Islet precursor cell (in vitro differentiated cells): ENCODE measurements around the gene CRYBG3.

ENCODE experiments used
- DNase-seq: peaks from one replicate; pipeline ENCODE4 v3.0.0-alpha.2; 2018

The CRYBG3 gene

DNA sequence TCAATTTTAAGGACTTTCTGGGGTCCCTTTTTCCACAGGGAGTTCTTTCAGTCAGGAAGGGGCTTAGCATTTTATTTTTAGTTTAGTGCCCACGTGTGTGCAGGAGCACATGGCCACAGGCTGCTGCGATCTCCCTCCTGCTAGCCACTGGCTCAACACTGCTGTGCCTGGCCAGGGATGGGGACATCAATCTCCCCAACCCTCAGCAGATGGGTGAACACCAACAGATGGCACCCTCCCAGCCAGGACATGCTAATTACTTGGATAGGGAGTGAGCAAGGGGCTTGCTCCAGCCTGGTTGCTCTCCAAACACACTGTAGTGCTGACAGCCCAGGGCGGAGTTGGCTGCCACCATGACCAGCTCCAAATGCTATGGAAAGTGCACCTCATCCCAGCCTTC lies 157.8 kb downstream of the CRYBG3 start:
- DNase-seq = no peak

DNA sequence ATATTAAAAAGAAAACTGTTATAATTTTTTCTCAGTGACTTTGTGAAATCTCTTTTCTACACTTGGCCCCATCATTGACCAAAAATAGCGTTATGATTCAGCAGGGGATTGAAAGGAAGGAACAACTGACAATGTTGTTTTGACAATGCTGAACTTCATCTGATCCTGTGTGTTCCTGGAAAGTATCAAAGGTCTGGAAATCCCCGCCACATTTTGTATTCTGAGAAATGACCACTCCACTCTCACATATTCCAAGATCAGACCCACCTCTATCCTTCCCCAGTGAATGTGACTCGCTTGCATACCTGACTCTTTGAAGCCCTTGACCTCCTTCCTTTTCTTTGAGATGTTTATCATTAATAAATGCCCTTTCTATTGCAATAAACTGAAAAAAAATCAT lies 160.1 kb downstream of the CRYBG3 start:
- DNase-seq = no peak

DNA sequence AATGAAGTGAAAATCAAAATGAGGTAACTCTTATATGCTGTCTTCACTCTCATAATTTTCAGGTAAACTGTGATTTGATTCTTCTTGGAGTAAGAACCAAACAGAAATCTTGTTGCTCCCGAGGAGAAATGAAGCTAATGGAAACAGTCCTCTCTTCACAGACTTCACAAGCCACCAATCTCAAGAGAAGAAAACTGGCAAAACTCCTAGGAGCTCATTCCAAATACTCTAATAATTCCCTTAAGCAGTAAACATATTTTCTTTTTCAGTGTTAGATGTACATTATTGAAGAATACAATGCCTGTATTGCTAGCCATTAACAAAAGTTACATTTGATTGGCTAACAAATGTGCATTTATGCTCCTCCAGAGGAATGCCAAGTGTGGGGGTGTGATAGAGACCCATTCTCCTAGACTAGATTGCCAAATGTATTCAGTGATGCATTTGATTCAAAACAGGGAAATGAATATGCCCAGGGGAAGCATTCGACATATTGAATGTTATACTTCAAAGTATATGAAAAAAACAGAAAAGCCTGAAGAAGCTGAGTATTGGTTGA lies 162.2 kb downstream of the CRYBG3 start:
- no peak for DNase-seq

DNA sequence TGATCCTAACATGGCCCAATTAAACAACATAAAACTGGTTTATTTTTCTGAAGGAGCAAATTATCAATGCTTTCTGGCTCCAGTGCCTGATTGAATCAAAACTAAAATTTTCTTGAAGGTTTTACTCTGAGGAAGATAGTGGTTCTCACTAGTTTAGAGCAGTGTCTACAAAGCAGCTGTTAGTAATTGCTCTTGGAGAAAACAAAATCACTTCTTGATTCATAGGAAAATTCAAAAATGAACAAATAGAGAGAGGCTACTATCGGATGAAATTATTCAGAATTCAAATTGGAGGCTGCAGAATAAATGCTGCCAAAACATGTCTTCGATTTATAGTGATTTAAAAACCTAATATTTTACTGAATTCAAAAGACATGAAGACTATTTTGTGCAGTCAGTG lies 165.5 kb downstream of the CRYBG3 start:
- DNase-seq = no peak

DNA sequence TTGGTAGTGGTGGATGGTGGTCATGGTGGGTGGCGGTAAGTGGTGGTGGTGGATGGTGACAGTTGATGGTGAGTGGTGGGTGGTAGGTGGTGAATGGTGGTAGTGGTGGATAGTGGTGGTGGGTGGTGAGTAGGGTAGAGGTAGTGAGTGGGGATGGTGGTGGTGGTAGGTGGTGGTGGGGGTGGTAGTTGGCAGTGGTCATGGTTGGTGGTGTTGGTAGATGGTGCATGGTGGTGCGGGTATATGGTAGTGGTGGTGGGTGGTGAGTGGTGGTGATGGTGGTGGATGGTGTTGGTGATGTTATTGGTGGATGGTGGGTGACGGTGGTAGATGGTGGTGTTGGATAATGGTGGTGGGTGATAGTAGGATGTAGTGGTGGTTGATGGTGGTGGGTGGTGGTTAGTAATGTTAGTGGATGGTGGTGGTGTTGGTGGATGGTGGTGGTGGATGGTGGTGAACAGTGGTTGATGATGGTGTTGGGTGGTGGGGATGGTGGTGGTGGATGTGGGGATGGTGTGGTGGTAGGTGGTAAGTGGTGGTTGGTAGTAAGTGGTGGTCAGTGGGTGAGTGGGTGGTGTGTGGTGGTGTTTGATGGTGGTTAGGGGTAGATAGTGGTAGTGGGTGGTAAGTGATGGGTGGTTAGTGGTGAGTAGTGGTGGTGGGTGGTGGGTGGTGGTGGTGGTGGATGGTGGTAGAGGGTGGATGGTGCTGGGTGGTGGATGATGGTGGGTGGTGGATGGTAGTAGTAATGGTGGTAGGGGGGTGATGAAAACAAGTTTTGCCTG lies 167.2 kb downstream of the CRYBG3 start:
- DNase-seq = no peak

DNA sequence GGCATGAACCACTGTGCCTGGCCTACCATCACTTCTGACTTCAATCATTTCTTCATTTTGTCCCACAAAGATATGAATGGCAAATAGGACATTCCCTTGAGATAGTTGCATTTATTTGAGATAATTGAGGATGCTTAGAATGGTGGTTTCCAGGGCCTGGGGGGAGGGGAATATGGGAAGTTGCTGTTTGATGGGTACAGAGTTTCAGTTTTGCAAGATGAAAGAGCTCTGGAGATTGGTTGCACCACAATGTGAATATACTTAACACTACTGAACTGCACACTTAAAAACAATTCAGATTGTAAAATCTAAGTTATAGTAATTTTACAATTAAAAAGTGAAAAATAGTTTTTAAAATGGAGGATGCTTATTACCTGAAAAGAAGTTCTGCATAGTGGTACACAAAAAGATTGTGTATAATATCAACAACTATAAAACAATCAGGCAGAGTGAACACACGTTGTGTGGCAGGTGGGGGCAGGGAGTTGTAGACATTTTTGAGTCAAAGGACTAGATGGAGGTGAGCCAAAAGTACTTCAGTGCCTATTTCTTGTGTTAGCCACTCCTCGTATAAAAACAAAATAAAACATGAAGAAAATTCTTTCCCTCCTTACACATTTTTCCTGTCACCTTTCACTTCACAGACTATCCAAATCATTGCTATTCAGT lies 168.9 kb downstream of the CRYBG3 start:
- DNase-seq = no peak

DNA sequence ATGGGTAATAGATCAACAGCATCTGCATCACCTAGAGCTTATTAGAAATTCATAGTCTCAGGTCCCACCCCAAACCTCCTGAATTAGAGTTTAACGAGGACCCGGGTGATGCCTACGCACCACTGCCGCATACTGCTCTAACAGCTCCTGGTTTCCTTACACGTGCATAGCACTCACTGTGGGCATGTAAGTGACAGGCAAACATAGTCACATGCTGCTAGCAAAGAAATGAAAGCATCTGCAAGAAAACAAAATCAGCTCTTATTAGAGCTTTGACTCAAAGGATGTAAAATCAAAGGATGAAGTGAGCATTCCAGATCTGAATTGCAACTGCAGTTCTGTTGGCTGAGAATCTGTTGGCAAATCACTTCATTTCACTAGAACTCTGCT lies 169.5 kb downstream of the CRYBG3 start:
- no peak for DNase-seq

DNA sequence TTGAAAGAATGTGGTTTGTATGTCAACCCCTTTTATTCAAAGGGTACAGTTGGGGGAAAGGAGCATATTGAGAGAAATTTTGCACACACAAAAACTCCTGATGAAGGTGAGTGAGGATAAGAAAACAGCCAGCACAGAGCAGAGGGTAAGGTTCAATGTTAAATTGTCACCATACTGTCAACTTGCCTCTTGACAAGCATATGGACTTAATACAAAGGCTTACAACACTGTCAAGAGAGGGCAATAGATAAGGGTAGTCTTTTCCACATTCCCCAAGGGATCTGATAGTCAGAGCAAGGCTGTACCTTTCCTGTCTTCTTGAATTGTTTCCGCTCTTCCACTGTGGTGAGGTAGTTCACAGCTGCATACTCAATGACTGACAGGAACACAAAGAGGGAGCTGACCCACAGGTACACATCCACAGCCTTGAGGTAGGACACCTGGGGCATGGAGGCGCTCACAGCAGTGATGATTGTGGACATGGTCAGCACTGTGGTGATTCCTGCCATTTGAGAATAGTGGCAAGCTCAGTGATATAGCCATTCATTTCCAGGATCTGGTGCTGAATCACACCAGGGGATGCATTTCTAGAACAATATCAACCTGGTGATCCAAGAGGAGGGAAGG lies 170.8 kb downstream of the CRYBG3 start:
- DNase-seq = no peak

DNA sequence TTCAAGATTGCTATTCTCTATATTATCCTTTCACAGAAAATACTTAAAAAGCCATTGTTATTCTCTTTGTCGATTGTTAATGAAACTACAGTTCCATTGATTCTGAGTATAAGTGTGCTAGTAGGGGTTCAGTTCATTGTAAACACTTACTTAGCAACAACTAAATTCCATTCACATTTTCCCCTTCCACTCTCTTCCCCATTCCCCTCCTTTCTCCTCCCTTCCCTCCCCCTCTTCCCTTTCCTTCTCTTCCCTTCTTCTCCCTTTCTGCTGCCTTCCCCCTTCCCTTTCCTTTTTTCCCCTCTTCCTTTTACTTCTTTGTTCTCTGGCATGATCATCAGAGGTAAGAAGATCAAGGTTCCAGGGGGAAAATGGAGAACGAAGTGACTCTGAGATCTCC lies 171.7 kb downstream of the CRYBG3 start:
- DNase-seq = no peak

DNA sequence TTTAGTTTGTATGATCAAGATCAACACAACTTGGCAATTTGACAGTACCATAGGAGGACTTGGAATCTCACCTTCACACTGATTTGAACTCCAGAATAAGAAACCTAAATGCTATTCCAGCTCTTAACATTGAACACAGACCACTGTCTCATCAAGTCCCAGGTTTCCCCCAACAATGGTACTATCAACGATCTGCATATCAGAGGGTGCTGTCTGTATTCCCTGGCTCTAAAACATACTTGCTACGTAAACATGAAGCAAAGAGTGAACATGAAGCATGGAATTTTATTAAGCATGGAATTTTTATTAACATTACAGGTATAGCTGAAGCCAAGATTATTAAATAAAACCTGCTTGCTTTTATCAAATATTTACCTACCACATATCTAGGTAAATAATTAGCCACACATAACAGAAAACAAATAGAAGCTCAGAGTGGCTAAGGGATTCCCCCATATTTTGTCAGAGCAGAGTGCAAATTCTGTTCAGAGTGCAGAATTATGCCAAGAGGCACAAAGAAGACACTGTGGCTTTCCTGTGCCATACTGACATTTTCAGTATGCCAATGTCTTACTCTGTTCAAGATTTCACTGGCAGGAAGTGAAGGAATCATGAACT lies 172.6 kb downstream of the CRYBG3 start:
- DNase-seq = no peak
